Lung (tissue), 12 donors: ENCODE measurements around the gene DLG2. TPM values are rescaled to one million over a fixed set of nuclear protein-coding genes. Genes with fewer than 3 reads are reported as not detected.

Experiments
- ATAC-seq: fragments of 200-7000 bp; cut with Tn5 transposase; one replicate; pipeline ENCODE4 v1.9.1; 2020; ENCODE audit warnings: moderate number of reproducible peaks; ENCODE audit not compliant: insufficient read depth, low FRiP score
- DNase-seq, 3 donors: peaks; one replicate each; pipeline ENCODE4 v3.0.0-alpha.2; 2013 to 2017
- H3K27ac ChIP-seq, 2 donors: one replicate each; pipeline ENCODE4 v1.5.1; 2013; ENCODE audit warnings: mild to moderate bottlenecking in 2 of 2, moderate library complexity in 2 of 2, control low read depth in 1 of 2, inconsistent platforms in 1 of 2, low read depth in 1 of 2, low read length in 1 of 2
- H3K27me3 ChIP-seq, 3 donors: one replicate each; pipeline ENCODE4 v1.5.1; 2013; ENCODE audit warnings: low read length in 2 of 3; ENCODE audit not compliant: control insufficient read depth in 3 of 3, insufficient read depth in 3 of 3
- H3K36me3 ChIP-seq, 4 donors: one replicate each; pipeline ENCODE4 v1.5.1; 2013; ENCODE audit warnings: low read length in 4 of 4, mild to moderate bottlenecking in 1 of 4, moderate library complexity in 1 of 4; ENCODE audit not compliant: control insufficient read depth in 4 of 4, insufficient read depth in 4 of 4
- H3K4me1 ChIP-seq, 5 donors: one replicate each; pipeline ENCODE4 v1.5.1; 2013; ENCODE audit warnings: low read length in 5 of 5, mild to moderate bottlenecking in 2 of 5, moderate library complexity in 1 of 5; ENCODE audit not compliant: control insufficient read depth in 5 of 5, insufficient read depth in 5 of 5
- H3K4me3 ChIP-seq: one replicate; pipeline ENCODE4 v1.5.1; 2013; ENCODE audit warnings: mild to moderate bottlenecking, control low read depth, moderate library complexity
- H3K9ac ChIP-seq, 2 donors: one replicate each; pipeline ENCODE4 v1.5.1; 2013; ENCODE audit warnings: low read length in 2 of 2, control low read depth in 1 of 2; ENCODE audit not compliant: insufficient read depth in 1 of 2
- H3K9me3 ChIP-seq, 4 donors: one replicate each; pipeline ENCODE4 v1.5.1; 2013; ENCODE audit warnings: low read length in 3 of 4, mild to moderate bottlenecking in 1 of 4, moderate library complexity in 1 of 4; ENCODE audit not compliant: control insufficient read depth in 4 of 4, insufficient read depth in 3 of 4
- WGBS, 2 donors: extraction: QIAGEN DNeasy Blood & Tissue Kit; methylation state at CpG; one replicate each; pipeline ENCODE4 v1.1.7; 2013; 5-methylcytosine and 5-hydroxymethylcytosine counted together
- polyA plus RNA-seq, 2 donors: library from polyadenylated mRNA; stranded (reverse); fragments of 200-250 nt; gene quantifications; one replicate each; pipeline ENCODE4 v1.2.1, GENCODE V29; 2013
- total RNA-seq, 2 donors: library from RNA; depleted of rRNA in 1 of 2; stranded (reverse); fragments of >200 nt in 1 of 2; gene quantifications; one replicate each; pipeline ENCODE4 v1.2.1, GENCODE V29; 2014 to 2021
- TF ChIP-seq, protein P1 (sequence below): IDR thresholded peaks from 2 replicates; pipeline ENCODE4 v1.5.1; 2012; ENCODE audit warnings: mild to moderate bottlenecking; ENCODE audit errors: control extremely low read depth, extremely low read depth
- donor health status: control.
- donor health status: control.
- donor health status: Bipolar disorder and iron deficiency.
- donor health status: healthy.
- donor health status: DM: yes; HTN: yes; CAD: no.

The DLG2 gene
- total and polyA plus RNA-seq, 4 donors: 0.32 to 24.1 (median 5.4) TPM

DNA sequence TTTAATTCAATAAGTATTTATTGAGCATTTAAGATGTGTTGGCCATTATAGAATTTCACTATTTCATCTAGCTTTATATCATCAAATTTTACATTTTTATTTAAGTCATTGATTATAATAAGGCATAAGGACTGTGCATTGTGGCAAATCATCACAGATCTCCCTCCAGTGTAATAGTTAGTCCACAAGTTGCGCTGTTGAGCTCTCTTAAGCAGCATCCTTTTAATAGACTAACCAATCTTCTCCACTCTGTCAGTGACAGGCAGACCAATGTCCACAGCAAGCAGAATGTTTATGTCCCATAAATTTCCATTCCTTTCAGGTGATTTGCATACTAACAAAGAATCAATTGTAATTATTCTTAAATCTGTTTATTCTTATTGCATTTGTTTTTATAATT lies 1745.7 kb downstream of the DLG2 start:
- Histone ChIP-seq H3K9ac (no peak overlapping the region), H3K36me3 (no peaks in the 10 kb centered on the region), H3K4me1 (no peaks in the 10 kb centered on the region), H3K27me3 (no peaks in the 10 kb centered on the region), H3K27ac (no peak overlapping the region), H3K4me3 (no peak overlapping the region), H3K9me3 (peaks cover 0 to 2% (median 0%) of the 10 kb centered on the region in 4 donors)
- DNase-seq (no peak), ATAC-seq (no peak)
- TF ChIP-seq, protein P1, sequence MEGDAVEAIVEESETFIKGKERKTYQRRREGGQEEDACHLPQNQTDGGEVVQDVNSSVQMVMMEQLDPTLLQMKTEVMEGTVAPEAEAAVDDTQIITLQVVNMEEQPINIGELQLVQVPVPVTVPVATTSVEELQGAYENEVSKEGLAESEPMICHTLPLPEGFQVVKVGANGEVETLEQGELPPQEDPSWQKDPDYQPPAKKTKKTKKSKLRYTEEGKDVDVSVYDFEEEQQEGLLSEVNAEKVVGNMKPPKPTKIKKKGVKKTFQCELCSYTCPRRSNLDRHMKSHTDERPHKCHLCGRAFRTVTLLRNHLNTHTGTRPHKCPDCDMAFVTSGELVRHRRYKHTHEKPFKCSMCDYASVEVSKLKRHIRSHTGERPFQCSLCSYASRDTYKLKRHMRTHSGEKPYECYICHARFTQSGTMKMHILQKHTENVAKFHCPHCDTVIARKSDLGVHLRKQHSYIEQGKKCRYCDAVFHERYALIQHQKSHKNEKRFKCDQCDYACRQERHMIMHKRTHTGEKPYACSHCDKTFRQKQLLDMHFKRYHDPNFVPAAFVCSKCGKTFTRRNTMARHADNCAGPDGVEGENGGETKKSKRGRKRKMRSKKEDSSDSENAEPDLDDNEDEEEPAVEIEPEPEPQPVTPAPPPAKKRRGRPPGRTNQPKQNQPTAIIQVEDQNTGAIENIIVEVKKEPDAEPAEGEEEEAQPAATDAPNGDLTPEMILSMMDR: no peak
- 90 to 93% methylated on average over 1 of the region's 1 CpG for WGBS, 2 donors

DNA sequence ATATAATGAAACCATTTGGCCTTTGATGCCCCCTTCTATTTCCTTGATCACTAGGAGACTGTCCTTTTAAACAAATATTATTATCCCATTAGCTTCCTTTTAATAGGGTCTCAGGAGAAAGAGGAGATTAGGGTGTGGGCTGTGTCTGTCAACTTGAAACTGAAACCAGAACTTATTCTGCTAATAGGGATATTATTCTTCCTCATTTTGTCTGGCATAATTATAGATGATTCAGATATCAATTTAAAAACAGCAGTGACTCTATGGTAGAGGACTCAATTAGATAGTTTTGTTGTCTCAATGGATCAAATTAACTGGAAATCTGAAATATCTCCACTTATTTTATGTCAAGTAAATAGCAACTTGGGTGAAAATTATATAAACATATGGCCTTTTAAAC lies 1756.1 kb downstream of the DLG2 start:
- Histone ChIP-seq H3K9ac (no peak overlapping the region), H3K4me1 (no peaks in the 10 kb centered on the region), H3K9me3 (no peaks in the 10 kb centered on the region), H3K4me3 (no peak overlapping the region), H3K27ac (no peak overlapping the region), H3K27me3 (no peaks in the 10 kb centered on the region), H3K36me3 (no peaks in the 10 kb centered on the region)
- TF ChIP-seq, protein P1: no peak
- no peak for DNase-seq
- ATAC-seq: no peak

DNA sequence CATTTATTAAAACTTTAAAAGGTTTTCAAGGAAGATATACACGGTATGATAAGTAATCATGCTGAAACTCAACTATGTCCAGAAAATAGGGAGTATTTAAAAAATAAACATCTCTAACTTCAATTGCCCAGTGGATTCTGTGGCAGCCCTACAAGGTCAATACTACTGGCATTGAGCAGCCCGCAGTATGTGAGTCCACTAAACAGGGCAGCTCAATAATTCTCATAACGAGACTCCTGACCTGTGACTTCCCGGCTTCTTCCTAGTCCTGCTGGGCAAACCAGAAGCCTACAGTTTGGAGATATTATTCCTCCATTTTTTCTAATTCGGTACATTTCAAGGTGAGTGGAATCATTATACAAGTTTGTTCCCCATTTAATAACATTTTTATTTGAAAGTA lies 1760.5 kb downstream of the DLG2 start:
- Histone ChIP-seq H3K4me3 (no peak overlapping the region), H3K9ac (no peak overlapping the region), H3K4me1 (peaks cover 0 to 4% (median 0%) of the 10 kb centered on the region in 5 donors), H3K9me3 (no peaks in the 10 kb centered on the region), H3K36me3 (no peaks in the 10 kb centered on the region), H3K27me3 (no peaks in the 10 kb centered on the region), H3K27ac (no peak overlapping the region)
- WGBS, 2 donors: 92 to 95% methylated on average over 5 of the region's 5 CpGs
- TF ChIP-seq, protein P1: no peak
- ATAC-seq (no peak), DNase-seq (no peak)
